Measurements from ENCODE around the gene IFITM2. TPM values are rescaled to one million over a fixed set of nuclear protein-coding genes. Genes with fewer than 3 reads are reported as not detected.
"Not testable (repeated sequence)": the region's sequence is repeated elsewhere in the genome, so short reads cannot be mapped to it uniquely, and the experiment has no call there.

IFITM2 gene
- total RNA-seq, 1 donor: 52.9 TPM

GRCh38 chr11:330694-331357 is 23.2 kb downstream of the IFITM2 start:
- Histone ChIP-seq H3K9me3 (ENCODE audit: low read depth, low read length) (no peaks in the 10 kb centered on the region), H3K27me3 (ENCODE audit: insufficient read depth, low read length) (no peaks in the 10 kb centered on the region), H3K4me3 (ENCODE audit: low read length) (no peak overlapping the region), H3K4me1 (ENCODE audit: insufficient read depth, low read length) (peaks cover 58% of the 10 kb centered on the region)

GRCh38 chr11:331358-332060 is 23.9 kb downstream of the IFITM2 start:
- no peaks in the 10 kb centered on the region for H3K9me3 ChIP-seq (ENCODE audit: low read depth, low read length)
- peaks cover 58% of the 10 kb centered on the region for H3K4me1 ChIP-seq (ENCODE audit: insufficient read depth, low read length)
- no peaks in the 10 kb centered on the region for H3K27me3 ChIP-seq (ENCODE audit: insufficient read depth, low read length)
- H3K4me3 ChIP-seq (ENCODE audit: low read length): no peak overlapping the region

GRCh38 chr11:332651-333480 is 25.2 kb downstream of the IFITM2 start:
- peaks cover 50% of the 10 kb centered on the region for H3K4me1 ChIP-seq (ENCODE audit: insufficient read depth, low read length)
- no peaks in the 10 kb centered on the region for H3K9me3 ChIP-seq (ENCODE audit: low read depth, low read length)
- H3K4me3 ChIP-seq (ENCODE audit: low read length): no peak overlapping the region
- no peaks in the 10 kb centered on the region for H3K27me3 ChIP-seq (ENCODE audit: insufficient read depth, low read length)

GRCh38 chr11:333616-334263 is 26.1 kb downstream of the IFITM2 start:
- H3K27me3 ChIP-seq (ENCODE audit: insufficient read depth, low read length); H3K4me3 ChIP-seq (ENCODE audit: low read length); H3K9me3 ChIP-seq (ENCODE audit: low read depth, low read length): not testable (repeated sequence)
- peaks cover 45% of the 10 kb centered on the region for H3K4me1 ChIP-seq (ENCODE audit: insufficient read depth, low read length)

GRCh38 chr11:334264-334994 is 26.8 kb downstream of the IFITM2 start:
- no peak overlapping the region for H3K4me3 ChIP-seq (ENCODE audit: low read length)
- no peaks in the 10 kb centered on the region for H3K27me3 ChIP-seq (ENCODE audit: insufficient read depth, low read length)
- H3K4me1 ChIP-seq (ENCODE audit: insufficient read depth, low read length): peaks cover 41% of the 10 kb centered on the region
- H3K9me3 ChIP-seq (ENCODE audit: low read depth, low read length): no peaks in the 10 kb centered on the region

- peaks cover 25% of the 10 kb centered on the region for H3K4me1 ChIP-seq (ENCODE audit: insufficient read depth, low read length)
- no peaks in the 10 kb centered on the region for H3K27me3 ChIP-seq (ENCODE audit: insufficient read depth, low read length)
- H3K4me3 ChIP-seq (ENCODE audit: low read length): no peak overlapping the region
- H3K9me3 ChIP-seq (ENCODE audit: low read depth, low read length): no peaks in the 10 kb centered on the region
Observed at GRCh38 chr11:335779-336658, 28.4 kb downstream of the IFITM2 start.

- Histone ChIP-seq H3K9me3 (ENCODE audit: low read depth, low read length) (no peaks in the 10 kb centered on the region), H3K4me3 (ENCODE audit: low read length) (no peak overlapping the region), H3K4me1 (ENCODE audit: insufficient read depth, low read length) (peaks cover 22% of the 10 kb centered on the region), H3K27me3 (ENCODE audit: insufficient read depth, low read length) (no peaks in the 10 kb centered on the region)
Observed at GRCh38 chr11:336659-337198, 29.1 kb downstream of the IFITM2 start.

- Histone ChIP-seq H3K4me3 (ENCODE audit: low read length) (no peak overlapping the region), H3K4me1 (ENCODE audit: insufficient read depth, low read length) (peaks cover 23% of the 10 kb centered on the region), H3K9me3 (ENCODE audit: low read depth, low read length) (no peaks in the 10 kb centered on the region), H3K27me3 (ENCODE audit: insufficient read depth, low read length) (no peaks in the 10 kb centered on the region)
Observed at GRCh38 chr11:337711-338110, 30.1 kb downstream of the IFITM2 start.

- Histone ChIP-seq H3K9me3 (ENCODE audit: low read depth, low read length) (no peaks in the 10 kb centered on the region), H3K4me3 (ENCODE audit: low read length) (no peak overlapping the region), H3K4me1 (ENCODE audit: insufficient read depth, low read length) (peaks cover 23% of the 10 kb centered on the region), H3K27me3 (ENCODE audit: insufficient read depth, low read length) (no peaks in the 10 kb centered on the region)
Observed at GRCh38 chr11:339963-340362, 32.3 kb downstream of the IFITM2 start.

- Histone ChIP-seq H3K4me3 (ENCODE audit: low read length) (no peak overlapping the region), H3K27me3 (ENCODE audit: insufficient read depth, low read length) (no peaks in the 10 kb centered on the region), H3K4me1 (ENCODE audit: insufficient read depth, low read length) (peaks cover 16% of the 10 kb centered on the region), H3K9me3 (ENCODE audit: low read depth, low read length) (no peaks in the 10 kb centered on the region)
Observed at GRCh38 chr11:340539-341512, 33.2 kb downstream of the IFITM2 start.

GRCh38 chr11:342328-342727 is 34.7 kb downstream of the IFITM2 start:
- Histone ChIP-seq H3K9me3 (ENCODE audit: low read depth, low read length) (no peaks in the 10 kb centered on the region), H3K4me3 (ENCODE audit: low read length) (no peak overlapping the region), H3K4me1 (ENCODE audit: insufficient read depth, low read length) (peaks cover 6% of the 10 kb centered on the region), H3K27me3 (ENCODE audit: insufficient read depth, low read length) (no peaks in the 10 kb centered on the region)

GRCh38 chr11:344836-345578 is 37.4 kb downstream of the IFITM2 start:
- Histone ChIP-seq H3K27me3 (ENCODE audit: insufficient read depth, low read length) (no peaks in the 10 kb centered on the region), H3K4me1 (ENCODE audit: insufficient read depth, low read length) (peaks cover 6% of the 10 kb centered on the region), H3K4me3 (ENCODE audit: low read length) (no peak overlapping the region), H3K9me3 (ENCODE audit: low read depth, low read length) (no peaks in the 10 kb centered on the region)

Data from mononuclear cell (primary cell).